ENCODE measurements around the gene NFE2L3.

DNA sequence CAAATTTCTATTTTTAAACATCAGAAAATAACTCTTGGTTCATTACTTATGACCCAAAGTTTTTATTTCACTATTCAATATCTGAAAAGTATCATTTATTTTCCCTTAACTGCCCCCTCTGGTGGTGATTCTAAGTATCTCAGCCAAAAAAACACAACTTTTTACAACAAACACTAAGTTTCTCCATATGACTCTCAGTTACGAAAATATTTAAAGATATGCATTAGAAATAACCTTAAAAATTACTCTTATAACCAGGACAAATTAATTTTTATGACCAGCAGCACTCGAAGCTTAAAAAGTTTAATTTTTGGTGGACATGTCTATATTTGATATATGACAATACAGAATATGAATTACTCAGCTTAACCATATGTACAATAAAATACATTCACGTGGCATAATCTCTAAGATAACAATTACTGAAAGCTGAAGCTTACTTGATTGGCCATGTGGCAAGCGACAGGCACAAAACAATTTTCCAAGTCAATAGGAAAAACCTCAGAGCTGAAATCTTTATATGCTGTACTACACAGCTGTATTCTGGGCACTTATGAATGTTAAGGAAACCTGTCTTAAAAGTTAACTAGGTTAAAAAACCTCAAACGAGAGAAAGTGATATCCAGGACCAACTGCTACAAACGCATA is 46.3 kb downstream of the NFE2L3 start:
- TF ChIP-seq, protein P1, sequence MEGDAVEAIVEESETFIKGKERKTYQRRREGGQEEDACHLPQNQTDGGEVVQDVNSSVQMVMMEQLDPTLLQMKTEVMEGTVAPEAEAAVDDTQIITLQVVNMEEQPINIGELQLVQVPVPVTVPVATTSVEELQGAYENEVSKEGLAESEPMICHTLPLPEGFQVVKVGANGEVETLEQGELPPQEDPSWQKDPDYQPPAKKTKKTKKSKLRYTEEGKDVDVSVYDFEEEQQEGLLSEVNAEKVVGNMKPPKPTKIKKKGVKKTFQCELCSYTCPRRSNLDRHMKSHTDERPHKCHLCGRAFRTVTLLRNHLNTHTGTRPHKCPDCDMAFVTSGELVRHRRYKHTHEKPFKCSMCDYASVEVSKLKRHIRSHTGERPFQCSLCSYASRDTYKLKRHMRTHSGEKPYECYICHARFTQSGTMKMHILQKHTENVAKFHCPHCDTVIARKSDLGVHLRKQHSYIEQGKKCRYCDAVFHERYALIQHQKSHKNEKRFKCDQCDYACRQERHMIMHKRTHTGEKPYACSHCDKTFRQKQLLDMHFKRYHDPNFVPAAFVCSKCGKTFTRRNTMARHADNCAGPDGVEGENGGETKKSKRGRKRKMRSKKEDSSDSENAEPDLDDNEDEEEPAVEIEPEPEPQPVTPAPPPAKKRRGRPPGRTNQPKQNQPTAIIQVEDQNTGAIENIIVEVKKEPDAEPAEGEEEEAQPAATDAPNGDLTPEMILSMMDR (conservative IDR thresholded peaks at IDR 0.05 in 1 of 2, IDR thresholded peaks at IDR 0.05 in 1 of 2; ENCODE audit: extremely low read depth in 1 of 2, insufficient read depth in 1 of 2, low read depth in 1 of 2, low read length in 2 of 2), result peak; percentile 53 to 65
- TF ChIP-seq EZH2 (IDR thresholded peaks at IDR 0.05; ENCODE audit: borderline replicate concordance, low read length), result no peak

Measured in mammary epithelial cell (primary cell).